Spleen (tissue), 11 donors: Measurements from ENCODE around the gene ZNF653. TPM values are rescaled to one million over a fixed set of nuclear protein-coding genes. Genes with fewer than 3 reads are reported as not detected.
A peak's percentile ranks its signal among the peaks of the same experiment; 100 is the strongest.

Experiments
- DNase-seq: peaks from one replicate; pipeline ENCODE4 v3.0.0-alpha.2; 2020
- H3K27ac ChIP-seq, 8 donors: fragments of 200-600 bp; sonication (generic) in 7 of 8; 1 replicate in 4 of 8; 2 replicates in 4 of 8; pipeline versions ENCODE4 v1.5.0 to v1.8.0; 2016 to 2021; ENCODE audit warnings: inconsistent platforms in 4 of 8, mild to moderate bottlenecking in 4 of 8, moderate library complexity in 1 of 8
- H3K27me3 ChIP-seq, 7 donors: fragments of 200-600 bp; sonication (generic) in 6 of 7; replicated peaks in 1 of 7; 1 replicate in 4 of 7; 2 replicates in 3 of 7; pipeline versions ENCODE4 v1.5.0 to v1.8.0; 2016 to 2021; ENCODE audit warnings: inconsistent platforms in 3 of 7, mild to moderate bottlenecking in 1 of 7
- H3K36me3 ChIP-seq, 6 donors: fragments of 200-600 bp; sonication (generic) in 5 of 6; 1 replicate in 4 of 6; 2 replicates in 2 of 6; pipeline versions ENCODE4 v1.5.0 to v1.8.0; 2016 to 2021; ENCODE audit warnings: inconsistent platforms in 2 of 6
- H3K4me1 ChIP-seq, 6 donors: fragments of 200-600 bp; sonication (generic) in 5 of 6; 1 replicate in 3 of 6; 2 replicates in 3 of 6; pipeline versions ENCODE4 v1.5.0 to v1.8.0; 2016 to 2021; ENCODE audit warnings: inconsistent platforms in 3 of 6
- H3K4me3 ChIP-seq, 8 donors: fragments of 200-600 bp; sonication (generic) in 7 of 8; 1 replicate in 4 of 8; 2 replicates in 4 of 8; pipeline versions ENCODE4 v1.5.0 to v1.8.0; 2016 to 2021; ENCODE audit warnings: inconsistent platforms in 4 of 8, mild to moderate bottlenecking in 4 of 8, moderate library complexity in 2 of 8
- H3K9me3 ChIP-seq, 8 donors: fragments of 200-600 bp; sonication (generic) in 7 of 8; 1 replicate in 4 of 8; 2 replicates in 4 of 8; pipeline versions ENCODE4 v1.5.0 to v1.8.0; 2016 to 2021; ENCODE audit warnings: inconsistent platforms in 4 of 8
- POLR2A ChIP-seq, 3 donors: fragments of 450-650 bp; IDR thresholded peaks; one replicate each; pipeline ENCODE4 v1.5.1; 2017; ENCODE audit warnings: antibody characterized with exemption in 3 of 3, mild to moderate bottlenecking in 1 of 3
- POLR2AphosphoS5 ChIP-seq, 3 donors: sonication (generic); formaldehyde crosslinking; IDR thresholded peaks; one replicate each; pipeline ENCODE4 v1.5.1; 2017; ENCODE audit warnings: antibody characterized with exemption in 3 of 3
- WGBS, 5 donors: extraction: QIAGEN DNeasy Blood & Tissue Kit in 3 of 5; methylation state at CpG; one replicate each; pipeline versions ENCODE4 v1.1.5 to v1.1.7; 2013 to 2018; 5-methylcytosine and 5-hydroxymethylcytosine counted together
- intact Hi-C: fragments of 100-400 bp; cut with DNase I; formaldehyde crosslinking; loops from one replicate; pipeline ENCODE4 v1.15.0; 2023; ENCODE audit warnings: low total_unique reads
- polyA plus RNA-seq, 3 donors: library from polyadenylated mRNA; stranded (reverse); fragments of 200-250 nt; gene quantifications; one replicate each; pipeline ENCODE4 v1.2.1, GENCODE V29; 2013
- total RNA-seq, 7 donors: library from RNA; depleted of rRNA in 3 of 7; stranded (reverse); fragments of >200 nt in 3 of 7; fragmentation: NEBNext Ultra II Directional in 4 of 7; extraction: Animal tissue kit (Norgen Biotek cat#: 25700) in 4 of 7; gene quantifications; one replicate each; pipeline versions ENCODE4 v1.1.0 to v1.2.1, GENCODE V29; 2016 to 2021
- TF ChIP-seq, protein P1 (sequence below), 11 experiments: fragments of 200-600 bp in 7 of 11; fragments of 450-650 bp in 4 of 11; sonication (generic) in 4 of 11; IDR thresholded peaks in 8 of 11; conservative IDR thresholded peaks in 3 of 11; 1 replicate in 7 of 11; 2 replicates in 4 of 11; pipeline versions ENCODE4 v1.4.0 to v1.8.0; 2016 to 2021; ENCODE audit warnings: antibody characterized with exemption in 11 of 11, inconsistent platforms in 4 of 11, mild to moderate bottlenecking in 1 of 11
- donor health status: healthy with polysubstance abuse.
- donor health status: DM: no; HTN: no; CAD: no; lungs with moderate emphysema.
- donor health status: DM: no; HTN: no; CAD: no.
- donor health status: Bipolar disorder and iron deficiency.
- donor health status: healthy.
- donor health status: DM: no; HTN: no; CAD: no.
- donor health status: DM: yes; HTN: yes; CAD: no.

The ZNF653 gene
- total and polyA plus RNA-seq, 10 donors: 3.5 to 11.8 (median 8.9) TPM

DNA sequence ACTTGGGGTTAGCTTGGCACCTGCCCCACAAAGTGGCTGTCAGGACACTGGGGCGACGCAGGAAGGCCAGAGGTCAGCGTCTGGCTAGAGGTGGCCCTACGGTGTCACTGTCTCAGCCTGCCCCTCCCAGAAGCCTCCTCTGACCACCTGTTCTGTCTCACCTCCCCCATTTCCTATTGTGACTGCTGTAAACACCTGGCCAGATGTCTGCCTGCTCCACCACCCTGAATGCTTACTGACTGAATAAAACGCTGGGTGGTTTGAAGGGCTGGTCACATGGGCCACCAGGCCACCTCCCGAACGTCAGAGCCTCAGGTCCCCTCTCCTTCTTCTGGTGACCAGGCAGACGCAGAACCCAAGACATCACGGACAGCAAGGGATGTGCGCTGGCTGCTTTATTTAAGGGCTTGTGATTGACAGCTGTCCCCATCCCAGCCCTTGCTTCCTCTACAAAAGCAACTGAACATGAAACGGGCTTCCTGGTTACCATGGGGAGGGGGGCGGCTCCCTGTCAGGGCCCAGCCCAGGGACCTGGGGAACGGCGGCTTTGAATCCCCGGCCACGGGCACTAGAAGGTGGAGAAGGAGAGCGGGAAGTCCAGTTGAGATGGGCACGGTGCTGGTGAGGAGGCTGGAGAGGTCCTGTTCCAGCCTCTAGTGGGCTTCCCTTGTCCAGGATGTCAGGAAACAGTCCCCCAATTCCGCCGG, 47.2 kb upstream of the ZNF653 start:
- WGBS, 5 donors: 62 to 82% (median 77%) methylated on average over 13 to 20 of the region's 20 CpGs
- intact Hi-C loops: no loop called here

DNA sequence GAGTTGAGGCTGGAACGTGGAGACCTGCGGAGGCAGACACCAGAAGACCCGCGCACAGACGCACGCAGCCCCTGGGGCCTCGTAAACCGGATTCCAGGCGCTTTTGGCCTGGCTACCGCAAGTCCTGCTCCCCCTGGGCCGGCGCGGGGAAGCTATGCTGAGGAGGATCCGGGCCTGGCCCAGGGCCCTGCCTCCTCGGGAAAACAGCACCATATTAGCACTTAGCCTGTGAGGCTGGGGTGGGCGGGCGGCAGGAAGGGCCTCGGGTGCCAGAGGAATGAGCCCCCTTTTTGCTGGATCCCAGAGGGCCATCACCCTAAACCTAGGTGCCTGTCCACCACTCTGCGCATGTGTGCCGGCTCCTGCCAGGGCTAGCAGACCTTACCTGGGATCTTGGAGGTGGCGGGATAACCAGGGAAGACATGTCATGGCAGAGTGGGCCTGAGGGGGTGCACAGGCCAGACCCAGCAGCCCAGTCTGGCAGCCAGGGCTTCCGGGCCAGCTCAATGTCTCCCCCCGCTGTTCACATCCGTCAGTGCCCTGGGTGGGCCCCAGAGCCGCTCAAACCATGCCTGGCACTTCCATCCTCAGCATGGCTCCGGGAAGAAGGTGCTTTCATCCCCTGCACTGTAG, 46.1 kb upstream of the ZNF653 start:
- DNase-seq: no peak
- WGBS, 5 donors: 86 to 94% (median 88%) methylated on average over 8 to 26 of the region's 26 CpGs
- H3K27ac ChIP-seq: peak overlapping the region in 1 of 8 donors; percentile 20
- H3K9me3 ChIP-seq: no peaks in the 10 kb centered on the region
- H3K4me3 ChIP-seq: no peak overlapping the region
- no peaks in the 10 kb centered on the region for H3K27me3 ChIP-seq
- H3K36me3 ChIP-seq: peaks cover 0 to 57% (median 28%) of the 10 kb centered on the region in 6 donors
- intact Hi-C loops: no loop called here
- TF ChIP-seq POLR2AphosphoS5 (IDR thresholded peaks at IDR 0.05) (peak in 2 of 3 donors; percentile 25 to 51), POLR2A (IDR thresholded peaks at IDR 0.05) (no peak)
- TF ChIP-seq, protein P1, sequence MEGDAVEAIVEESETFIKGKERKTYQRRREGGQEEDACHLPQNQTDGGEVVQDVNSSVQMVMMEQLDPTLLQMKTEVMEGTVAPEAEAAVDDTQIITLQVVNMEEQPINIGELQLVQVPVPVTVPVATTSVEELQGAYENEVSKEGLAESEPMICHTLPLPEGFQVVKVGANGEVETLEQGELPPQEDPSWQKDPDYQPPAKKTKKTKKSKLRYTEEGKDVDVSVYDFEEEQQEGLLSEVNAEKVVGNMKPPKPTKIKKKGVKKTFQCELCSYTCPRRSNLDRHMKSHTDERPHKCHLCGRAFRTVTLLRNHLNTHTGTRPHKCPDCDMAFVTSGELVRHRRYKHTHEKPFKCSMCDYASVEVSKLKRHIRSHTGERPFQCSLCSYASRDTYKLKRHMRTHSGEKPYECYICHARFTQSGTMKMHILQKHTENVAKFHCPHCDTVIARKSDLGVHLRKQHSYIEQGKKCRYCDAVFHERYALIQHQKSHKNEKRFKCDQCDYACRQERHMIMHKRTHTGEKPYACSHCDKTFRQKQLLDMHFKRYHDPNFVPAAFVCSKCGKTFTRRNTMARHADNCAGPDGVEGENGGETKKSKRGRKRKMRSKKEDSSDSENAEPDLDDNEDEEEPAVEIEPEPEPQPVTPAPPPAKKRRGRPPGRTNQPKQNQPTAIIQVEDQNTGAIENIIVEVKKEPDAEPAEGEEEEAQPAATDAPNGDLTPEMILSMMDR (IDR thresholded peaks at IDR 0.05 in 8 of 11, conservative IDR thresholded peaks at IDR 0.05 in 3 of 11): peak in 2 of 11 experiments; percentile 13 to 25
- peaks cover 0 to 40% (median 13%) of the 10 kb centered on the region in 6 donors for H3K4me1 ChIP-seq

More for the DNA sequence above, 47.2 kb upstream of the ZNF653 start:
- no peak overlapping the region for H3K4me3 ChIP-seq
- peaks cover 2 to 51% (median 23%) of the 10 kb centered on the region in 6 donors for H3K4me1 ChIP-seq
- no peak for DNase-seq
- H3K27me3 ChIP-seq: no peaks in the 10 kb centered on the region
- peak; percentile 3 to 14 (median 13) for TF ChIP-seq POLR2AphosphoS5 (IDR thresholded peaks at IDR 0.05)
- TF ChIP-seq, protein P1 (IDR thresholded peaks at IDR 0.05 in 8 of 11, conservative IDR thresholded peaks at IDR 0.05 in 3 of 11): no peak
- TF ChIP-seq POLR2A (IDR thresholded peaks at IDR 0.05): no peak
- peaks cover 0 to 63% (median 28%) of the 10 kb centered on the region in 6 donors for H3K36me3 ChIP-seq
- H3K9me3 ChIP-seq: no peaks in the 10 kb centered on the region
- H3K27ac ChIP-seq: peak overlapping the region in 2 of 8 donors; percentile 26 to 65

DNA sequence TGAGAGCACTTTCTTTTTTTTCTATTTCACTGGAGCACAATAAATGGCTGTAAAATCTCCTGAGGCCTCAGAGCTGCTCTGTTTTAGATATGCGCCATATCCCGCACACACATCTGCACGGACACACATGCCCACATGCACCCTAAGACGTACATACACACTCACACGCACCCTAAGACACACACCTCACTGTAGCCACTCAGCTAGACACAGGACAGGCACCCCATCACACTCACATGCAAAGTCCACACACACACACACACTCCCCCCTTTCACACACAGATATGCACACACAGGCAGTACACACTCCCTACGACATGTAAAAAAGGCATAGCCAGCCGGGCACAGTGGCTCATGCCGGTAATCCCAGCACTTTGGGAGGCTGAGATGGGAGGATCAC, 44.6 kb upstream of the ZNF653 start:
- Histone ChIP-seq H3K36me3 (peaks cover 0 to 42% (median 26%) of the 10 kb centered on the region in 6 donors), H3K4me1 (peaks cover 0 to 28% (median 6%) of the 10 kb centered on the region in 6 donors), H3K27ac (no peak overlapping the region), H3K27me3 (no peaks in the 10 kb centered on the region), H3K4me3 (no peak overlapping the region), H3K9me3 (no peaks in the 10 kb centered on the region)
- no peak for DNase-seq
- TF ChIP-seq, protein P1 (IDR thresholded peaks at IDR 0.05 in 8 of 11, conservative IDR thresholded peaks at IDR 0.05 in 3 of 11): no peak
- TF ChIP-seq POLR2AphosphoS5 (IDR thresholded peaks at IDR 0.05): no peak
- no peak for TF ChIP-seq POLR2A (IDR thresholded peaks at IDR 0.05)
- 91 to 96% (median 92%) methylated on average over 8 of the region's 8 CpGs for WGBS, 5 donors
- intact Hi-C loops: no loop called here

DNA sequence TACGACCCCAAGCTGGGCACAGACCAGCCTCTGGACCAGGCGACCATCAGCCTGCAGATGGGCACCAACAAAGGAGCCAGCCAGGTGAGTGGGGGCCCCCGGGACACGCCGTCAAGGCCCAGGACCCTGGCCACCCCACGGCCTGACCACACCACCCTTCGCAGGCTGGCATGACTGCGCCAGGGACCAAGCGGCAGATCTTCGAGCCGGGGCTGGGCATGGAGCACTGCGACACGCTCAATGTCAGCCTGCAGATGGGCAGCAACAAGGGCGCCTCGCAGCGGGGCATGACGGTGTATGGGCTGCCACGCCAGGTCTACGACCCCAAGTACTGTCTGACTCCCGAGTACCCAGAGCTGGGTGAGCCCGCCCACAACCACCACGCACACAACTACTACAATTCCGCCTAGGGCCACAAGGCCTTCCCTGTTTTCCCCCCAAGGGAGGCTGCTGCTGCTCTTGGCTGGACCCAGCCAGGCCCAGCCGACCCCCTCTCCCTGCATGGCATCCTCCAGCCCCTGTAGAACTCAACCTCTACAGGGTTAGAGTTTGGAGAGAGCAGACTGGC, 43.8 kb upstream of the ZNF653 start:
- H3K36me3 ChIP-seq: peaks cover 0 to 34% (median 21%) of the 10 kb centered on the region in 6 donors
- WGBS, 5 donors: 89 to 95% (median 92%) methylated on average over 16 to 24 of the region's 24 CpGs
- no peaks in the 10 kb centered on the region for H3K27me3 ChIP-seq
- DNase-seq: no peak
- TF ChIP-seq, protein P1 (IDR thresholded peaks at IDR 0.05 in 8 of 11, conservative IDR thresholded peaks at IDR 0.05 in 3 of 11): no peak
- TF ChIP-seq POLR2AphosphoS5 (IDR thresholded peaks at IDR 0.05): peak in 1 of 3 donors; percentile 14
- H3K4me1 ChIP-seq: peaks cover 0 to 24% (median 6%) of the 10 kb centered on the region in 6 donors
- no peaks in the 10 kb centered on the region for H3K9me3 ChIP-seq
- no peak overlapping the region for H3K4me3 ChIP-seq
- no peak overlapping the region for H3K27ac ChIP-seq
- intact Hi-C loops: no loop called here
